ENCODE data around the gene TMIGD2. TPM values are rescaled to one million over a fixed set of nuclear protein-coding genes. Genes with fewer than 3 reads are reported as not detected.

Gene TMIGD2
- total RNA-seq, 1 experiment from 2014 or later, result not detected

GRCh38 chr19:4310247-4311121 lies 8.3 kb upstream of the TMIGD2 start:
- DNase-seq (ENCODE audit: low spot score), result no peak
- intact Hi-C loops (cut with micrococcal nuclease; ENCODE audit: unreplicated experiment), result no loop called here
- TF ChIP-seq, protein P1, sequence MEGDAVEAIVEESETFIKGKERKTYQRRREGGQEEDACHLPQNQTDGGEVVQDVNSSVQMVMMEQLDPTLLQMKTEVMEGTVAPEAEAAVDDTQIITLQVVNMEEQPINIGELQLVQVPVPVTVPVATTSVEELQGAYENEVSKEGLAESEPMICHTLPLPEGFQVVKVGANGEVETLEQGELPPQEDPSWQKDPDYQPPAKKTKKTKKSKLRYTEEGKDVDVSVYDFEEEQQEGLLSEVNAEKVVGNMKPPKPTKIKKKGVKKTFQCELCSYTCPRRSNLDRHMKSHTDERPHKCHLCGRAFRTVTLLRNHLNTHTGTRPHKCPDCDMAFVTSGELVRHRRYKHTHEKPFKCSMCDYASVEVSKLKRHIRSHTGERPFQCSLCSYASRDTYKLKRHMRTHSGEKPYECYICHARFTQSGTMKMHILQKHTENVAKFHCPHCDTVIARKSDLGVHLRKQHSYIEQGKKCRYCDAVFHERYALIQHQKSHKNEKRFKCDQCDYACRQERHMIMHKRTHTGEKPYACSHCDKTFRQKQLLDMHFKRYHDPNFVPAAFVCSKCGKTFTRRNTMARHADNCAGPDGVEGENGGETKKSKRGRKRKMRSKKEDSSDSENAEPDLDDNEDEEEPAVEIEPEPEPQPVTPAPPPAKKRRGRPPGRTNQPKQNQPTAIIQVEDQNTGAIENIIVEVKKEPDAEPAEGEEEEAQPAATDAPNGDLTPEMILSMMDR (conservative IDR thresholded peaks at IDR 0.05; ENCODE audit: low read depth, low read length), result no peak
- no peak for TF ChIP-seq EZH2 (IDR thresholded peaks at IDR 0.05; ENCODE audit: borderline replicate concordance, low read depth, low read length, poor library complexity, severe bottlenecking)
- Histone ChIP-seq H3K9me3 (ENCODE audit: low read depth, low read length, poor library complexity, severe bottlenecking) (no peaks in the 10 kb centered on the region), H3K4me1 (ENCODE audit: insufficient read depth, low read length, poor library complexity, severe bottlenecking) (no peaks in the 10 kb centered on the region), H3K27ac (ENCODE audit: low read depth, low read length, poor library complexity, severe bottlenecking) (no peak overlapping the region), H3K4me3 (ENCODE audit: low read depth, low read length, poor library complexity, severe bottlenecking) (no peak overlapping the region), H3K27me3 (replicated peaks; ENCODE audit: insufficient read depth, low read depth, low read length, poor library complexity) (no peaks in the 10 kb centered on the region), H3K36me3 (ENCODE audit: insufficient read depth, low read length, poor library complexity, severe bottlenecking) (no peaks in the 10 kb centered on the region)
- CTCF ChIA-PET, result no interaction called here
- POLR2A ChIA-PET (ENCODE audit: low non-redundant PET), result no interaction called here
- BruUV-seq (replicated peaks), result no TSS peak

DNA sequence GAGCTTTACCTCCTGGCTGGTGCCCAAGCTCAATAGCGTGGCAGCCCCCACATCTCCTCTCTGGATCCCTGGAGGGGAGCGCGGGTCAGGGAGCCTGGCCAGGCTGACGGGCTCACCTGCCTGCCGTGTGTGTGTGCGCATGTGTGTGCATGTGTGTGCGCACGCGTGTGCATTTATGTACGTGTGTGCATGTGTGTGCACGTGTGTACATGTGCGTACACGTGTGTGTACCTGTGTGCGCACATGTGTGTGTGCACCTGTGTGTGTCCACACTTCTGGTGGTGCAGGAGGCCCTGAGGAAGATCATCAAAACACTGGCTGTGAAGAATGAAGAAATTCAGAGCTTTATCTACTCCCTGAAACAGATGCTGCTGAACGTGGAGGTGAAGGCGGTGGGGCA lies 3.5 kb upstream of the TMIGD2 start:
- POLR2A ChIA-PET (ENCODE audit: low non-redundant PET), result no interaction called here
- DNase-seq (ENCODE audit: low spot score), result no peak
- no TSS peak for BruUV-seq (replicated peaks)

GRCh38 chr19:4305257-4305612 lies 3.0 kb upstream of the TMIGD2 start:
- no peaks in the 10 kb centered on the region for H3K27me3 ChIP-seq (replicated peaks; ENCODE audit: insufficient read depth, low read depth, low read length, poor library complexity)
- no TSS peak for BruUV-seq (replicated peaks)
- no peaks in the 10 kb centered on the region for H3K9me3 ChIP-seq (ENCODE audit: low read depth, low read length, poor library complexity, severe bottlenecking)
- no peaks in the 10 kb centered on the region for H3K36me3 ChIP-seq (ENCODE audit: insufficient read depth, low read length, poor library complexity, severe bottlenecking)
- no peak overlapping the region for H3K4me3 ChIP-seq (ENCODE audit: low read depth, low read length, poor library complexity, severe bottlenecking)
- TF ChIP-seq, protein P1 (conservative IDR thresholded peaks at IDR 0.05; ENCODE audit: low read depth, low read length), result no peak
- no peak for TF ChIP-seq EZH2 (IDR thresholded peaks at IDR 0.05; ENCODE audit: borderline replicate concordance, low read depth, low read length, poor library complexity, severe bottlenecking)
- no peak for DNase-seq (ENCODE audit: low spot score)
- ChIA-PET CTCF (no interaction called here), POLR2A (ENCODE audit: low non-redundant PET) (no interaction called here)
- H3K27ac ChIP-seq (ENCODE audit: low read depth, low read length, poor library complexity, severe bottlenecking), result no peak overlapping the region
- H3K4me1 ChIP-seq (ENCODE audit: insufficient read depth, low read length, poor library complexity, severe bottlenecking), result no peaks in the 10 kb centered on the region
- intact Hi-C loops (cut with micrococcal nuclease; ENCODE audit: unreplicated experiment), result no loop called here

More for the DNA sequence above, 3.5 kb upstream of the TMIGD2 start:
- CTCF ChIA-PET, result no interaction called here
- no peaks in the 10 kb centered on the region for H3K36me3 ChIP-seq (ENCODE audit: insufficient read depth, low read length, poor library complexity, severe bottlenecking)
- no peak overlapping the region for H3K4me3 ChIP-seq (ENCODE audit: low read depth, low read length, poor library complexity, severe bottlenecking)
- no peak overlapping the region for H3K27ac ChIP-seq (ENCODE audit: low read depth, low read length, poor library complexity, severe bottlenecking)
- no peaks in the 10 kb centered on the region for H3K27me3 ChIP-seq (replicated peaks; ENCODE audit: insufficient read depth, low read depth, low read length, poor library complexity)
- no peak for TF ChIP-seq EZH2 (IDR thresholded peaks at IDR 0.05; ENCODE audit: borderline replicate concordance, low read depth, low read length, poor library complexity, severe bottlenecking)
- TF ChIP-seq, protein P1 (conservative IDR thresholded peaks at IDR 0.05; ENCODE audit: low read depth, low read length), result no peak
- intact Hi-C loops (cut with micrococcal nuclease; ENCODE audit: unreplicated experiment), result no loop called here
- no peaks in the 10 kb centered on the region for H3K4me1 ChIP-seq (ENCODE audit: insufficient read depth, low read length, poor library complexity, severe bottlenecking)
- H3K9me3 ChIP-seq (ENCODE audit: low read depth, low read length, poor library complexity, severe bottlenecking), result no peaks in the 10 kb centered on the region
